Natural killer cell treated with Interleukin-12 subunit alpha and Interleukin-12 subunit beta and Interleukin-15 and Interleukin-18, amount 100 ng/mL, for 72 hours (primary cell): ENCODE results near the gene SMIM29. TPM values are rescaled to one million over a fixed set of nuclear protein-coding genes. Genes with fewer than 3 reads are reported as not detected.

Source experiments
- ATAC-seq, 2 donors: fragments of 150-1000 bp; cut with Tn5 transposase in 1 of 2; sonication (Bioruptor Pico), chemical (Tn5 transposase) in 1 of 2; 2 replicates each; pipeline ENCODE4 v1.10.0; 2021
- DNase-seq: peaks from one replicate; pipeline ENCODE4 v3.0.0; 2022; ENCODE audit warnings: low spot score
- H3K27ac Mint-ChIP-seq, 2 donors: 1 replicate in 1 of 2; 2 replicates in 1 of 2; pipeline ENCODE4 v1.8.0; 2022; ENCODE audit warnings: mixed read lengths in 2 of 2, mild to moderate bottlenecking in 1 of 2, moderate library complexity in 1 of 2
- H3K27me3 Mint-ChIP-seq, 2 donors: 1 replicate in 1 of 2; 2 replicates in 1 of 2; pipeline ENCODE4 v1.8.0; 2022; ENCODE audit warnings: mixed read lengths in 2 of 2
- H3K36me3 Mint-ChIP-seq: one replicate; pipeline ENCODE4 v1.8.0; 2022; ENCODE audit warnings: mixed read lengths
- H3K4me1 Mint-ChIP-seq, 2 donors: 1 replicate in 1 of 2; 2 replicates in 1 of 2; pipeline ENCODE4 v1.8.0; 2022; ENCODE audit warnings: low read depth in 2 of 2, mixed read lengths in 2 of 2, mild to moderate bottlenecking in 1 of 2
- H3K4me3 Mint-ChIP-seq: one replicate; pipeline ENCODE4 v1.8.0; 2022; ENCODE audit warnings: mixed read lengths
- H3K9me3 Mint-ChIP-seq: 2 replicates; pipeline ENCODE4 v1.8.0; 2022; ENCODE audit warnings: mixed read lengths
- total RNA-seq, 2 donors: library from RNA; stranded (reverse); gene quantifications; one replicate each; pipeline ENCODE4 v1.2.3, GENCODE V29; 2022

The SMIM29 gene
- total RNA-seq, 2 donors from 2014 or later, result 15.9 to 20.9 TPM

DNA sequence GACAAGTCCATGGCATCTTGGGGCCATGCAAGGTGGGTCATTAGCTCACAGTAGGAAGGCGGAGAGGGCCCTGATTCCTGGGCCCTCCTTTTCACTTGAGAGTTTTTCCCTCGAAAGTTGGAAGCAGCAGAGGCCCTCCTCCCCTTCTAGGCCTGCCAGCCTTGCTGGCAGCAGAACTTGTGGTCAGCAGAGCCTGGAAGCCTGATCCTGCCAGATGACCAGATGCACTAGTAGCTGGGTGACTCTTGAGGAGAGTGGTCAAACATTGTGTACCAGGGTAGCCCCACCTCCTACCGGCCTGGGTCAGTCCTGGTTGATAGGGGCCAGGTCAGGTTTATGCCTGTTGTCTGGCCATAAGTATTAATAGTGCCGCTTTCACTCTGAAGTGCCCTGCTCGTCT, 15.9 kb downstream of the SMIM29 start:
- Mint-ChIP-seq H3K4me1 (peaks cover 12 to 13% of the 10 kb centered on the region in 2 donors), H3K9me3 (no peaks in the 10 kb centered on the region), H3K36me3 (no peaks in the 10 kb centered on the region), H3K4me3 (no peak overlapping the region), H3K27me3 (no peaks in the 10 kb centered on the region), H3K27ac (no peak overlapping the region)
- no peak for ATAC-seq
- no peak for DNase-seq

DNA sequence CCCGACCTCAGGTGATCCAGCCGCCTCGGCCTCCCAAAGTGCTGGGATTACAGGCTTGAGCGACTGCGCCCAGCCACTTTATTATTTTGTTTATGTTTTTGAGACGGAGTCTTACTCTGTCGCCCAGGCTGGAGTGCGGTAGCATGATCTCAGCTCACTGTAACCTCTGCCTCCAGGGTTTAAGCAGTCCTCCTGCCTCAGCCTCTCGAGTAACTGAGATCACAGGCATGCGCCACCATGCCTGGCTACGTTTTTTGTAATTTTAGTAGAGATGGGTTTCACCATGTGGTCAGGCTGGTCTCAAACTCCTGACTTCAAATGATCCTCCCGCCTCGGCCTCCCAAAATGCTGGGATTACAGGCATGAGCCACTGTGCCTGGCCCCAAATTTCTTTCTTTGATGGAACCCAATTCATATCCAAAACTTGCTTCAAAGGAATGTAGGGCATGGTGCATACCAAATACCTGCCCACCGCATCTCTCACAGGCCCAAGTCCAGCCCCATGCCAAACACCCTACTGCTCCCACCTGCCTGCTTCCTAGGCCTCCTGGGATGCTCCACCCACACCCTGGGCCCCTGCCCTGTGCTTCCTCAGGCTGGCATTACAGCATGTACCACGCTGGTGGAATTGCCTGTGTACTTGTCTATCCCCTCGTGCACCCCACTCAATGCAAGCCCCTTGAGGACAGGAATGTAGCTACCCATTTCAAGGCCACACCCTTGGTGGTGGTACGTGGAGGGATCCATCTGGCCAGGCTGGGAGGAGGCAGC, 17.1 kb downstream of the SMIM29 start:
- no peak for ATAC-seq
- no peak for DNase-seq
- H3K4me1 Mint-ChIP-seq, result peaks cover 13 to 15% of the 10 kb centered on the region in 2 donors

DNA sequence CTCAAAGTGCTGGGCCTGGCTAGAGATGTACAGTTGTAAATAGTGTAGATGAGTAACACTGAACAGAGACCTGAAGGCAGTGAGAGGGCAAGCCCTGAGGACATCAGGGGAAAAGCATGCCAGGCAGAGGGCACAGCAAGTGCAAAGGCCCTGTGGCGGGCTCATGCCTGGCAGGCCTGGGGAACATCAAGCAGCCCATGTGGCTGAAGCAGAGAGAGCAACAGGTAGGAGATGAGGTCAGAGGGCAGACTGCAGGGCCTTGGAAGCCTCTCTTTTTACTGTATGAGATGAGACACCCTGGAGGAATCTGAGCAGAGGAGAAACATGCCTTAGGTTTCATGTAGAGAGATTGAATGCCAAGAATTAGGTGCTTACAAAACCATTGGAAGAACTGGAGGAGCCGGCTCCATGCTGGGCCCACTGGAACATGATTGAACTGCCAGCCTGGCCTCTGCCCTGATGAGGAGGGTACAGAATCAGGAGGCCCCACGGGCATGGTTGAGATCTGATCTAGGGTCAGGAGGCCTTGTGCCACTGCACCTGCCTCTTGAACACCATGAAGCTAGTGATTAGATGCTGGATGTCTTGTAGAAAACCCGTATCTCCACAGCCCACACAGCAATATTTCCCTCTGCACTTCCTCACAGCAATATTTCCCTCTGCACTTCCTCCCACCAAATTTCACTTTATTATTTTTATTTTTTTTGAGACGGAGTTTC, 18.0 kb downstream of the SMIM29 start:
- peaks cover 9 to 10% of the 10 kb centered on the region in 2 donors for H3K4me1 Mint-ChIP-seq
- ATAC-seq (no peak), DNase-seq (no peak)
- no peak overlapping the region for H3K27ac Mint-ChIP-seq
- H3K9me3 Mint-ChIP-seq, result no peaks in the 10 kb centered on the region
- H3K36me3 Mint-ChIP-seq, result no peaks in the 10 kb centered on the region
- H3K4me3 Mint-ChIP-seq, result no peak overlapping the region
- H3K27me3 Mint-ChIP-seq, result no peaks in the 10 kb centered on the region

More for the DNA sequence above, 17.1 kb downstream of the SMIM29 start:
- Mint-ChIP-seq H3K27me3 (no peaks in the 10 kb centered on the region), H3K36me3 (no peaks in the 10 kb centered on the region), H3K4me3 (no peak overlapping the region), H3K9me3 (no peaks in the 10 kb centered on the region), H3K27ac (no peak overlapping the region)

DNA sequence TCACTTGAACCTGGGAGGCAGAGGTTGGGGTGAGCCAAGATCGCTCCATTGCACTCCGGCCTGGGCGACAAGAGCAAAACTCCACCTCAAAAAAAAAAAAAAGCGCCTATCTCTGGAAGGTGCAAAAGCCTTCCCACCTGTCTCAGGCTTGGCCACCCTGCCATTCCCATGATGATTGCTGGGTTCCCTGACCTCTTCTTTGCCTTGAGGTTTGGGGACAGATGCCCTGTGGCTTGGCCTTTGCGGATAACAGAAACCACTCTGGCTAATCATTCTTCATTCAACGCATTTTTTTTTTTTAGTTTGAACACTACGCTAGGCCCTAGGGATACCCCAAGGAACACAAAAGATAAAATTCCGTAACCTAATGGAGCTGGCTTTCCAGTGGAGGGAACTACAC, 18.9 kb downstream of the SMIM29 start:
- DNase-seq (no peak), ATAC-seq (no peak)
- Mint-ChIP-seq H3K27ac (no peak overlapping the region), H3K9me3 (no peaks in the 10 kb centered on the region), H3K27me3 (no peaks in the 10 kb centered on the region), H3K4me1 (peaks cover 8 to 9% of the 10 kb centered on the region in 2 donors), H3K36me3 (no peaks in the 10 kb centered on the region), H3K4me3 (no peak overlapping the region)

DNA sequence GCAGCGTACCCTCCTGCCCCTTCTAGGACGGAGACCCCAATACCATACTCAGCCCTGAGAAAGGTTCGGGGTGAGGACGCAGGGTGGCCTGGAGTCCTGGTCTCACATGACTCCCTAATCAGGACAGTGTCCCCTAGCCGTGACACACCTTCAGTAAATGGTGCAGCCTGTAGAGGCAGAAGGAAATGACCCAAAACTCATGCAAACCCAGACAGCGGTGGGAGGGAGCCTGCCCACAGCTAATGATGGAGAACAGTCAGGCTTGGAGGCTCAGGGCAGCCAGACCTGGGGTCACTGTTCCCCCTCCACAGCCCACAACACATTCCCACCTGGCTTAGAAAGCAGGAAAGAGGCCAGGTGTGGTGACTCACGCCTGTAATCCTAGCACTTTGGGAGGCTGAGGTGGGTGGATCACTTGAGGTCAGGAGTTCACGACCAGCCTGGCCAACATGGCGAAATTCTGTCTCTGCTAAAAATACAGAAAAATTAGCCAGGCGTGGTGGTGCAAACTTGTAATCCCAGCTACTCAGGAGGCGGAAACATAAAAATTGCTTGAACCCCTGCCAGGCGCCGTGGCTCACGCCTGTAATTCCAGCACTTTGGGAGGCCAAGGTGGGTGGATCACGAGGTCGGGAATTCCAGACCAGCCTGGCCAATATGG, 20.9 kb downstream of the SMIM29 start:
- no peak for ATAC-seq
- DNase-seq, result peak; percentile 58
- no peak overlapping the region for H3K4me3 Mint-ChIP-seq

DNA sequence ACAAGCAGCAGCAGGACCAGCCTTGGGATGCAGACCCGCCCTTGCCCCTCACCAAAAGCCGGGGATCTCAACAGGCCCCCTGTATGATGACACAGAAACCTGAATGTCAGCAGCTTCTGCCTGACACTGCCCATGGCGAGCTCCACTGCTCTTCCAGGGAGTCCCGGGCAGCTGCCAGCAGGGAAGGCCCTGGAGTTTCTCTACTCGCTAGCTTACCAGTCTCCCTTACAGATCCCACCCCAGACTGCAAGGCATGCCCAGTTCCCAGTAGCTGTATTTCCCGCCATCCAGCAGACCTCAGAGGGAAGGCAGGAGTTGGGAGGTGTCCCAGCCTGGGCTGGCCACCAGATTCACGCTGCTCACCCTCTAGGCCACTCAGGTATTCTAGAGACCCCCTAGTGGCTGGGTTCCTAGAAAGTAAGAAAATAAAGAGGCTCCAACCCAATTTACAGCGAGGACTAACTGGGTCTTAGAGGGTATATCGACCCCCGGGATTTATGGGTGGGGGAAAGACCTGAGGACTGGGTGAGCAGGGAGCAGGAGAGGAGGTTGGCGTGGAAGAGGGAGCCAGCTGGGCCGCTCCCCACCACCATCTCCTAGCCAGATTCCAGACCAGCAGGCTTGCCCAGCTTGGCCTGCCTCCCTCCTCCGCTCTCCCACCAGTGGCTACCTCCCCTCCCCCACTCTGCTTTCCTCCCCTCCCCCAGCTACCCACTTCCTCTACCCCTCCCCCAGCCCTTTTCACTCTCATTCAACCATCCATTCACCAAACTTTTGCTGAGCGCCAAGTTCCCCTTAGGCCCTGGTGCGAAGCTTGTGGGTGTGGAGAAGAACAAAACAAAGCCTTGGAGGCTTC, 21.8 kb downstream of the SMIM29 start:
- H3K27ac Mint-ChIP-seq, result no peak overlapping the region
- H3K9me3 Mint-ChIP-seq, result no peaks in the 10 kb centered on the region
- ATAC-seq (no peak), DNase-seq (peak; percentile 34)
- no peaks in the 10 kb centered on the region for H3K36me3 Mint-ChIP-seq
- no peaks in the 10 kb centered on the region for H3K27me3 Mint-ChIP-seq
- H3K4me1 Mint-ChIP-seq, result peaks cover 6 to 11% of the 10 kb centered on the region in 2 donors
- H3K4me3 Mint-ChIP-seq, result no peak overlapping the region

More for the DNA sequence above, 20.9 kb downstream of the SMIM29 start:
- Mint-ChIP-seq H3K27ac (no peak overlapping the region), H3K27me3 (no peaks in the 10 kb centered on the region), H3K4me1 (peaks cover 6 to 11% of the 10 kb centered on the region in 2 donors), H3K9me3 (no peaks in the 10 kb centered on the region), H3K36me3 (no peaks in the 10 kb centered on the region)

DNA sequence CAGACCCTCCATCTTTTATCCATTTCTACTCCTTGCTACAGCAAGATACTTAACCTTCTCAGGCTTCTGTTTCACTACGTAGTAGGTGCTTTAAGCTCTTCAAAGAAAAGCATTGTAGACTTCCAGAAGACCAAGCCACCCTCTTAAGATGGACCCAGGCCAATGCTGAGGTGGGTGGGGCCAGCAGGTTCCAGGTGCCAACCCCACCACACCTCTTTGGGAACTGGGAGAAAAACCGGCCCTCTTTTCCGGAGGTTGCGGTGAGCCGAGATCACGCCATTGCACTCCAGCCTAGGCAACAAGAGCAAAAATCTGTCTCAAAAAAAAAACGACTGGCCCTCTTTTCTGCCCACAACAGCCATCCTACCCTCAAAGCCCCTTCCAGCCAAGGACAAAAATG, 22.7 kb downstream of the SMIM29 start:
- no peak overlapping the region for H3K4me3 Mint-ChIP-seq
- ATAC-seq (no peak), DNase-seq (no peak)
- H3K4me1 Mint-ChIP-seq, result peaks cover 6 to 11% of the 10 kb centered on the region in 2 donors
- H3K9me3 Mint-ChIP-seq, result no peaks in the 10 kb centered on the region
- no peaks in the 10 kb centered on the region for H3K27me3 Mint-ChIP-seq
- H3K27ac Mint-ChIP-seq, result no peak overlapping the region
- no peaks in the 10 kb centered on the region for H3K36me3 Mint-ChIP-seq

DNA sequence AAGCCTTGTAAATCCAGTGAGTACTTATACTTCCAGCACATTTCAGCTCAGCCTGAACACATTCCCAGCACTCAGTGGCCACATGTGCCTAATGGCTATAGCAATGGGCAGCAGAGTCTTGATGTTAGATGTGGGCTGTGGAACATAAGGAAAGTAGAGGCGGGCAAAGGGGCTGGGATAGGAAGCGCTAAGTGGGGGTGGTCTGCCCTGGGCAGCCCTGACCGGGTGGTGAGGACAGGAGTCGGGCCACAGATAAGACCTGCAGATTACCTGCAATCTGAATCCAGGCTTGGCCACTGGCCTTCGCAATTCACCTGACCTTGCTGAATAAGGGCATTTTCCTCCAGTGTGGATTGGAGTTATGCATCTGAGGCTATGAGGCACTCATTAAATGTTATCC, 23.3 kb downstream of the SMIM29 start:
- no peaks in the 10 kb centered on the region for H3K36me3 Mint-ChIP-seq
- ATAC-seq (no peak), DNase-seq (peak; percentile 57)
- peaks cover 6 to 10% of the 10 kb centered on the region in 2 donors for H3K4me1 Mint-ChIP-seq
- H3K27ac Mint-ChIP-seq, result no peak overlapping the region
- H3K27me3 Mint-ChIP-seq, result no peaks in the 10 kb centered on the region
- no peaks in the 10 kb centered on the region for H3K9me3 Mint-ChIP-seq
- H3K4me3 Mint-ChIP-seq, result no peak overlapping the region

DNA sequence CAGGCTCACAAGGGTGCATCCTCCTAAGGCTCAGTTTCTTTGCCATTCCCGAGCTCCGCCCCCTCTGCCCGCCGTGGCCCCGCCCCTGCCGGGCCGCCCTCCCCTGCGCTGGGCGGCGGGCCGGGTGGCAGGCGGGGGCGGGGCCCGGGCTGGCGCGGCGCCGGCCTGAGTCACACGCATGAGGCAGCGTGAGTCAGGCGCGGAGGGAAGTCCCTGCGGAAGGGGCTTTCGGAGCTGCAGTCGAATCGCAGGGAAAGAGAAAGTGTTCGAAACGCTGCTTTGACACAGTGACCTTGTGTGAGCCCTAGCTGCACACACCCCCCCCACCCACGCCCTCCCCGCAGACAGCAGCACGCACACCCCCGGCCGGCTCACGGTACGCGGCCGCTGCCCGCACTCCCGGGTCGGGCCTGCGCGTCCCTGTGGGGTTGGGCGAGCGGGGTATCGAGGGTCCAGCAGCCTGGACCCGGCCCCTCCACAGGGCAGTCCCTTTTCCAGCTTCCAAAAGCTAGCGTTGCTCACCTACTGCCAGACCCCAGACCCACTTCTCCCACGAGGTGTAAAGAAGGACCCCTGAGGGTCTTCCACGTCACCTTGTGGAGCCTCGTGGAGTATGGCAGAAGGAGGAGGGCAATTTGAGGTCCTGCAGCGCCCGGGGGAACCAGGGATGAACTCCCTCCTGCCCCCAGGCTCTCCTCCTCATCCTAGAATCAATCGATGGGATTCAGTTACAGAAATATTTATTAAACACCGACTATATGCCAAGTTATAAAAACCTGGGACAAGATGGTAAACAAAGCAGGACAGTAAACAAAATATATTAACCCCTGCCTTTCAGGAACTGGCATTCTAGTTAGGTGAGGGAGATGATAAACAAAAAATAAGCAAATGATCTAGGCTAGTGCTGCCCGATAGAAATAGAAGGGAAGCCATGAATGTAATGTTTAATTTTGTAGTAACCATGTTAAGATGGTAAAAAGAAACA, 24.6 kb downstream of the SMIM29 start:
- DNase-seq (peak; percentile 94), ATAC-seq (peak; percentile 99 to 100)
- peaks cover 6 to 9% of the 10 kb centered on the region in 2 donors for H3K4me1 Mint-ChIP-seq
- no peaks in the 10 kb centered on the region for H3K36me3 Mint-ChIP-seq
- H3K4me3 Mint-ChIP-seq, result peak overlapping the region; percentile 7
- H3K9me3 Mint-ChIP-seq, result no peaks in the 10 kb centered on the region
- H3K27ac Mint-ChIP-seq, result peak overlapping the region; percentile 7 to 14
- peaks cover 0 to 3% of the 10 kb centered on the region in 2 donors for H3K27me3 Mint-ChIP-seq

DNA sequence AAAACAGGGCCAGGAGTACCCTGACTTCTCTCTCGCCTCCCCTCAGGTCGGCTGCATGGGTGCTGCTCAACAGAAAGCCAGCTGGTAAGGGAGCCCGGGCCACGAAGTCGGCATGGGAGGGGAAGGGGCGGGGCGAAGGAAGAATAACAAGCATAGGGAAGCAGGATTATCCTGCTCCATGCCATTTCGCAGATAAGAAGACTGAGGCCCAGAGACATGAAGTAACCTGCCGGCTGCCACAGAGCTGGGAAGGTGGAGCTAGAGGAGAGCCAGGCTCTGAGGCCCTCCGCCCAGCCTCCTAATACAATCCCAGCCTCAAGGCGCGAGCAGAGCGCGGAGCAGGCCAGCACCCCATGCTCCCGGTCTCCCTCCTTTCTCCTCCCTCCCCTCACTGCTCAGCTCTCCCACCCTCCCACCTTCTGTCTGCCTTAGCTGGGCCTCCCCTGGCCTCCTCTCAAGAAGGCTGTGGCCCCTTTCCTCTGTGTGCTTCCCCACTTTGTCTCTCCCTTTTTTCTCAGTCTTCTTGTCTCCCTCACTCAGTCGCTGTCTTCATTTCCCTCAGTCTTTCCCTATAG, 25.3 kb downstream of the SMIM29 start:
- DNase-seq (no peak), ATAC-seq (peak in 1 of 2 donors; percentile 0)
- peaks cover 6 to 9% of the 10 kb centered on the region in 2 donors for H3K4me1 Mint-ChIP-seq

DNA sequence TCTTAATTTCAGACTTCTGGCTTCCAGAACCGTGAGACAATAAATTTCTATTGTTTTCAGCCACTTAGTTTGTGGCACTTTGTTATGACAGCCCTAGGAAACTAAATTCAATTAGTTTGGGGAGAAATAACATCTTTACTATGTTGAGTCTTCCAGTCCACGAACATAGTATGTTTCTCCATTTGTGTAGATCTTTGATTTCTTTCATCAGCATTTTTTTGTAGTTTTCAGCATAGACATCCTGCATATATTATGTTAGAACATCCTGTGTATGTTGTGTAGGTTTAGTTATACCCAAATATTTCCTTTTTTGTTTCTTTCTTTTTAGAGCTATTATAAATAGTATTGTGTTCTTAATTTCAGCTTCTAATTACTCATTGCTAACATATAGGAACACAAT, 30.1 kb downstream of the SMIM29 start:
- Mint-ChIP-seq H3K9me3 (no peaks in the 10 kb centered on the region), H3K4me3 (no peak overlapping the region), H3K36me3 (no peaks in the 10 kb centered on the region), H3K27ac (no peak overlapping the region), H3K4me1 (peaks cover 1 to 2% of the 10 kb centered on the region in 2 donors), H3K27me3 (peaks cover 0 to 4% of the 10 kb centered on the region in 2 donors)
- ATAC-seq (no peak), DNase-seq (no peak)

More for the DNA sequence above, 25.3 kb downstream of the SMIM29 start:
- Mint-ChIP-seq H3K9me3 (no peaks in the 10 kb centered on the region), H3K27ac (peak overlapping the region; percentile 7 to 14), H3K4me3 (peak overlapping the region; percentile 7), H3K36me3 (no peaks in the 10 kb centered on the region), H3K27me3 (peaks cover 0 to 4% of the 10 kb centered on the region in 2 donors)

DNA sequence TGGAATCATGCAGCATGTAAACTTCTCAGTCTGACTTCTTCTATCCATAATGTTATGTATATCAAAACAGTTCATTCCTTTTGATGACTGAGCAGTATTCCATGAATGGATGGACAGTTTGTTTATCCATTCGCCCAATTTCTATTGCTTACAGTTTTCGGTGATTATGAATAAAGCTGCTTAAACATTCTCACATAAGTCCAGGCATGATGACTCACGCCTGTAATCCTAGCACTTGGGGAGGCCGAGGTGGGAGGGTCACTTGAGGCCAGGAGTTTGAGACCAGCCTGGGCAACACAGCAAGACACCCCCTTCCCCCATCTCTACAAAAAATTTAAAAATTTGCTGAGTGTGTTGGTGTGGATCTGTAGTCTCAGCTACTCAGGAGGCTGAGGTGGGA, 35.0 kb downstream of the SMIM29 start:
- H3K9me3 Mint-ChIP-seq, result no peaks in the 10 kb centered on the region
- no peak overlapping the region for H3K27ac Mint-ChIP-seq
- no peaks in the 10 kb centered on the region for H3K36me3 Mint-ChIP-seq
- H3K27me3 Mint-ChIP-seq, result no peaks in the 10 kb centered on the region
- H3K4me3 Mint-ChIP-seq, result no peak overlapping the region
- no peaks in the 10 kb centered on the region for H3K4me1 Mint-ChIP-seq
- ATAC-seq (no peak), DNase-seq (no peak)
